Measurements from ENCODE around the gene HYAL2. TPM values are rescaled to one million over a fixed set of nuclear protein-coding genes. Genes with fewer than 3 reads are reported as not detected.

HYAL2 gene
- total and polyA plus RNA-seq, 10 of the 15 experiments (the other 5 are each of a cell fraction or from before 2014, with no cell fraction given), result 0.06 to 21.8 (median 12.7) TPM

- 51% methylated on average over 31 of the region's 31 CpGs for whole genome bisulfite sequencing (ENCODE audit: insufficient coverage, insufficient replicate concordance, low lambda C conversion rate, missing lambda C conversion rate)
- in situ Hi-C loops (cut with MboI) (loop anchor here (5.0 kb wide), 2 partner anchors 76 to 151 kb away; no protein-coding TSS in a partner anchor), intact Hi-C loops (cut with micrococcal nuclease; ENCODE audit: unreplicated experiment) (loop anchor here (1.0 to 2.0 kb wide), 5 partner anchors 27 to 152 kb away; no protein-coding TSS in a partner anchor)
- Histone ChIP-seq H3K27ac (ENCODE audit: control insufficient read depth, insufficient read depth) (no peak overlapping the region), H4K20me1 (ENCODE audit: control insufficient read depth, insufficient read depth) (no peaks in the 10 kb centered on the region), H2AFZ (ENCODE audit: control insufficient read depth, low read depth, low read length) (no peak overlapping the region), H3K9ac (ENCODE audit: control insufficient read depth, insufficient read depth, low read length) (no peak overlapping the region), H3K4me3 (no peak overlapping the region), H3K9me3 (replicated peaks; ENCODE audit: control insufficient read depth, insufficient read depth, low read length) (no peaks in the 10 kb centered on the region), H3K4me2 (ENCODE audit: control insufficient read depth, insufficient read depth) (no peak overlapping the region; the same call in 1 of the 2 replicates), H3K27me3 (replicated peaks in 1 of 2; ENCODE audit: control insufficient read depth in 2 of 2, insufficient read depth in 2 of 2, low read length in 1 of 2) (peaks cover 7 to 8% of the 10 kb centered on the region in 2 experiments; a peak in 3 of 4 replicates), H3K4me1 (ENCODE audit: control insufficient read depth, insufficient read depth, low read length) (peaks cover 6% of the 10 kb centered on the region), H3K79me2 (ENCODE audit: control insufficient read depth, insufficient read depth, low read length) (no peaks in the 10 kb centered on the region), H3K36me3 (ENCODE audit: control insufficient read depth in 2 of 2, insufficient read depth in 2 of 2, low read length in 1 of 2) (no peaks in the 10 kb centered on the region)
- DNase-seq (ENCODE audit: low read depth, low spot score), result no peak
- BruUV-seq (replicated peaks), result no TSS peak
- ChIA-PET SMC1A (ENCODE audit: uncharacterized antibody, unreplicated experiment) (no interaction called here), RAD21 (ENCODE audit: unreplicated experiment) (interaction anchor here (0.6 to 3.5 kb wide), 2 partner anchors 47 to 1211 kb away, joined by 3 to 23 read pairs; no protein-coding TSS in a partner anchor), POLR2A (no interaction called here), CTCF (interaction anchor here (3.1 kb wide), 1 partner anchor 14 kb away, joined by 12 read pairs; no protein-coding TSS in a partner anchor)
- no peak for FAIRE-seq
- TF ChIP-seq CEBPB (IDR thresholded peaks at IDR 0.05; ENCODE audit: borderline replicate concordance in 1 of 2, low read depth in 2 of 2, low read length in 2 of 2) (no peak), RCOR1 (conservative IDR thresholded peaks at IDR 0.05; ENCODE audit: low read depth, low read length) (no peak), MYC (IDR thresholded peaks at IDR 0.05; ENCODE audit: insufficient read depth, insufficient read length, insufficient replicate concordance, low read length, severe bottlenecking) (no peak), ZNF217 (IDR thresholded peaks at IDR 0.05) (no peak), MYB (IDR thresholded peaks at IDR 0.05; ENCODE audit: borderline replicate concordance, low read depth, low read length) (no peak)
- ATAC-seq, result no peak
Measured at GRCh38 chr3:50273689-50274065, 48.9 kb downstream of the HYAL2 start.
